ENCODE measurements around the gene PPM1L.

The PPM1L gene

DNA sequence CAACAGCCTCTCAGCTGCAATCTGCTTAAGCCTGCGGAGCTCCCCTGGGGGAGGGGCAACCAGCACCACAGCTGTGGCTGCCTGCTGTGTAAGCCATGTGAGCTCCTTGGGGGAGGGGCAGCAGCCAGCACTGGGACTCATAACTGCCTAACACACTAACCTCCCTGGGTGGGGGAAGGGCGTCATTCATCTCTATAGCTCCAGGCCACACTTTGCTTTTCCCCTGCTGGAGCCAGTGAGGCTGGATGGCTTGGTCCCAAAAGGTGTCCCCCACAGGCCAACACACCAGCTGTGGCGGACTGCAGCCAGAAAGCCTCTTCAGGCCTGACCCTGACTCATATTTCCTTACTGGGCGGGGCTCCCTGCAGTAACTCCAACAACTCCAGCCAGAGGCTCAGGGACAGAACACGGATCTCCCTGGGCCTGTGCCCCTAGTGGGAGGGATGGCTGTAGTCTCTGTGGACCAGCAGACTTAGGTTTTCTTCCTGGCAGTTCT, 129.8 kb downstream of the PPM1L start:
- no peak overlapping the region for H3K4me3 Mint-ChIP-seq

DNA sequence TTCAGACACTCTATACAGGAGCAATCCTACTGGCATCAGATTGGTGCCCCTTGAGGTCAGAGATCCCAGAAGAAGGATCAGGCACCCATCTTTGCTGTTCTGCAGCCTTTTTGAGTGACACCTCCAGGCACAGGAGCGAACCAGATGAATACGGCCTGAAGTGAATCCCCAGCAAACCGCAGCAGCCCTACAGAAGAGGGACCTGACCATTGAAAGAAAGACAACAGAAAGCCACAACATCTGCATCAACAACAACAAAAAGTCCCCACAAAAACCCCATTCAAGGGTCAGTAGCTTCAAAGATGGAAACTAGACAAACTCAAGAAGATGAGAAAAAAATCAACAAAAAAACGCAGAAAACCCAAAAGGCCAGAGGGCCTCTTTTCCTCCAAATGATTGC, 130.4 kb downstream of the PPM1L start:
- Mint-ChIP-seq H3K27ac (no peak overlapping the region), H3K4me3 (no peak overlapping the region), H3K4me1 (ENCODE audit: low read depth) (no peaks in the 10 kb centered on the region), H3K27me3 (no peaks in the 10 kb centered on the region), H3K9me3 (ENCODE audit: low read depth) (peaks cover 11% of the 10 kb centered on the region), H3K36me3 (peaks cover 17% of the 10 kb centered on the region)

More for the DNA sequence above, 129.8 kb downstream of the PPM1L start:
- H3K36me3 Mint-ChIP-seq: peaks cover 17% of the 10 kb centered on the region
- peaks cover 11% of the 10 kb centered on the region for H3K9me3 Mint-ChIP-seq (ENCODE audit: low read depth)
- H3K27me3 Mint-ChIP-seq: no peaks in the 10 kb centered on the region
- no peak overlapping the region for H3K27ac Mint-ChIP-seq
- no peaks in the 10 kb centered on the region for H3K4me1 Mint-ChIP-seq (ENCODE audit: low read depth)

DNA sequence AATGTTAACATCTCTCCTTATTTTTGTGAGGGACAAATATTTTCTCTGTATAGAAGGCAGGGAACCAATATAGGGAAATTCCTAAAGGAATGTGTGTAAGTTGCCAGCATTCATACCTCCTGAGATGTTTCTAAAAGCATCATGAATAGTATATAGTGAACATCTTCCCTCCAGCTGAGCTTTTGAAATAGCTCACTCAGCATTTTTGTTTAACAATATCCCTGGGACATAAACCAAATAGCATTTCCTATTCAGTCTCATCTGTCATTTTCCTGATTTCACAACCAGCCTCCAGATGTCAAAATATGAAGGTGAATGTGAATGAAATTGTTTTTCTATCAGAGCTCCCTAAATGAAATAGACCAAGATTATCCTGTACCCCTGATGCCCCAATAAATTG, 137.2 kb downstream of the PPM1L start:
- H3K27ac Mint-ChIP-seq: no peak overlapping the region
- no peaks in the 10 kb centered on the region for H3K27me3 Mint-ChIP-seq
- no peak overlapping the region for H3K4me3 Mint-ChIP-seq
- H3K4me1 Mint-ChIP-seq (ENCODE audit: low read depth): no peaks in the 10 kb centered on the region
- H3K36me3 Mint-ChIP-seq: peaks cover 8% of the 10 kb centered on the region
- peaks cover 7% of the 10 kb centered on the region for H3K9me3 Mint-ChIP-seq (ENCODE audit: low read depth)

DNA sequence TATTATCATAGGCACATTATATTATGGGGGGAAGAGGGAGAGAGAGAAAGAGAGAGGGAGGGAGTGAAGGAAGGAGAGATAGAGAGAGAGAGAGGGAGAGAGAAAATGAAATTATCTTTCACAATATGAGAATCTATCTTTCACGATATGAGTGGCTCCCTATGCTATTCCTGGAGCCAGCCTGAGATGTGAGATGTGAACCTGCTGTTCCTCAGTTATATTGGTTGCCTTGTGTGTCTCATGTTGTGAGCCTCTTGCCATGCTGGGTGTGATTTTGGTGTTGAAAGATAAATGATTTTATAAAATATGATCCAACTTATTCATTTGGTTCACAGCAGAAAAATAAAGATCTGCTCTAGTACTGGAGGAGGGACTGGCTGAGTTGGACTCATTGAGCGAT, 148.7 kb downstream of the PPM1L start:
- Mint-ChIP-seq H3K4me1 (ENCODE audit: low read depth) (no peaks in the 10 kb centered on the region), H3K4me3 (no peak overlapping the region), H3K36me3 (peaks cover 5% of the 10 kb centered on the region), H3K9me3 (ENCODE audit: low read depth) (peaks cover 4% of the 10 kb centered on the region), H3K27ac (no peak overlapping the region), H3K27me3 (peaks cover 2% of the 10 kb centered on the region)

DNA sequence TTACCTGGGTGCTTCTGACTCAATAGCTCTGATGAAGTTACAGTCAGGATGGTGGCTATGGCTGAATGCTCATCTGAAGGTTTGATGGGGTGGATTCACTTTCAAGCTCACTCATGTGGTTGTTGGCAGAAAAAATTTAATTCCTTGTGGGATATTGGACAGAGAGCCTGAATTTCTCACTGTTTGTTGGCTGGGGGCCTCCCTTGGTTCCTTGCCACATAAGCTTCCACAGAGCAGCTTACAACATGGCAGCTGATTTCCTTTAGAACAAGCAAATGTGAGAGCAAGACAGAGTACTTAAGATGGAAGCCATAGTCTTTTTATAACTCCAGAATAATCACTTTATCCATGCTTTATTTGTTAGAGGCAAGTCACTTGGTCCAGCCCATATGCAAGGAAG, 150.6 kb downstream of the PPM1L start:
- Mint-ChIP-seq H3K27me3 (no peaks in the 10 kb centered on the region), H3K4me3 (no peak overlapping the region), H3K27ac (no peak overlapping the region), H3K36me3 (peaks cover 5% of the 10 kb centered on the region), H3K9me3 (ENCODE audit: low read depth) (peaks cover 4% of the 10 kb centered on the region), H3K4me1 (ENCODE audit: low read depth) (no peaks in the 10 kb centered on the region)

DNA sequence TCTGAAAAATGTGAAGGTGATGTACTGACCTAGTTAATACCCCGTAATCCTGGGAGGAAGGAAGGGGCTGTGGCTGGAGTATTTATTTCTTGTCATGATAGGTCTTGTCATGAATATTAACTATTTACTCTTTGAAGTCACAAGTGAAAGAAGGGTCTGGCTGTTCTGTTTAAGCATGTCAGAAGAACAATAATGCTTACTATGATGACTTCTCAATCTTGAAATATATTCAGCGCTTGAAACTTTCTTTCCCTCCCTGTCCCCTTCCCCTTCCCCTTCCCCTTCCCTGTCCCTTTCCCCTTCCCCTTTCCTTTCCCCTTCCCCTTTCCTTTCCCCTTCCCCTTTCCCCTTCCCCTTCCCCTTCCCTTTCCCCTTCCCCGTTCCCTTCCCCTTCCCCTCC, 153.9 kb downstream of the PPM1L start:
- no peaks in the 10 kb centered on the region for H3K4me1 Mint-ChIP-seq (ENCODE audit: low read depth)
- H3K36me3 Mint-ChIP-seq: peaks cover 5% of the 10 kb centered on the region
- H3K27me3 Mint-ChIP-seq: no peaks in the 10 kb centered on the region
- H3K4me3 Mint-ChIP-seq: no peak overlapping the region
- H3K27ac Mint-ChIP-seq: no peak overlapping the region
- H3K9me3 Mint-ChIP-seq (ENCODE audit: low read depth): peaks cover 4% of the 10 kb centered on the region

DNA sequence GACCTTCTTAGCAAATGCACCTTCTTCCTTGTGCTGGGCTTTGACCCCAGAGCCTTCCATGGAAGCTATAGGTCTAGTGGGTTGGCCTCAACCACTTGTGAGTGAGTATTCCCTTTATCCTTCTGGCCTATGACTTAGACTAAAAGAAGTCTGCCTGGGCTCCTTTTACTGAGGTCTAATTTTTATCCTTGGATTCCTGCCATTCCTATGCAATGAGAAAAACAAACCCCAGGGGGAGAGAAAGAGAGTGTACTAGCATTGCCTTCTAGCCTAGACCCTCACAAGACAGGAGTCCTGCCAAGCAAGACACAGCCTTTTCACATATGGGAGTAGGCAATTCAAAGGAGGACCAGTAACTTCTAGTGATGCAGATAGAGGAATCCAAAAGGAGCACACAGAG, 155.4 kb downstream of the PPM1L start:
- Mint-ChIP-seq H3K4me3 (no peak overlapping the region), H3K4me1 (ENCODE audit: low read depth) (no peaks in the 10 kb centered on the region), H3K27ac (no peak overlapping the region), H3K36me3 (peaks cover 5% of the 10 kb centered on the region), H3K9me3 (ENCODE audit: low read depth) (peaks cover 4% of the 10 kb centered on the region), H3K27me3 (no peaks in the 10 kb centered on the region)

DNA sequence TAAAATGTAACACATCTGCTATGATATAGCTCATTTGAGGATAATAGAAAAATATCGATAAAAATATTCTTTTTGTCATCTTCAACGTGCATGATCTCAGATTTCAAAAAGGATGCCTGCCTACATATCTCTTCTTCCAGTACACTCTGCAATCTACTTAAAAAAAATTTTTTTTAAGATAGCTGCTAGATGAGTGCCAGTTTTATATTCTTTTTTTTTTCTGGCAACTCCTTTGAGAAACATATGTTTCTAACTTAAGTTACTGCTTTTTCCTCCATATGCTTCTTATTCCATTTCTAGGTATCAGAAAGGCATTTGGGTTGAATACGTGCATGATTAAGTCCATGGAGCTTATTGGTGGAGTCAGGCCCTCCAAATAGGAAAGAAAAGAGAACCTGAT, 160.4 kb downstream of the PPM1L start:
- Mint-ChIP-seq H3K4me3 (no peak overlapping the region), H3K27me3 (peaks cover 1% of the 10 kb centered on the region), H3K9me3 (ENCODE audit: low read depth) (no peaks in the 10 kb centered on the region), H3K4me1 (ENCODE audit: low read depth) (no peaks in the 10 kb centered on the region), H3K36me3 (no peaks in the 10 kb centered on the region), H3K27ac (no peak overlapping the region)

DNA sequence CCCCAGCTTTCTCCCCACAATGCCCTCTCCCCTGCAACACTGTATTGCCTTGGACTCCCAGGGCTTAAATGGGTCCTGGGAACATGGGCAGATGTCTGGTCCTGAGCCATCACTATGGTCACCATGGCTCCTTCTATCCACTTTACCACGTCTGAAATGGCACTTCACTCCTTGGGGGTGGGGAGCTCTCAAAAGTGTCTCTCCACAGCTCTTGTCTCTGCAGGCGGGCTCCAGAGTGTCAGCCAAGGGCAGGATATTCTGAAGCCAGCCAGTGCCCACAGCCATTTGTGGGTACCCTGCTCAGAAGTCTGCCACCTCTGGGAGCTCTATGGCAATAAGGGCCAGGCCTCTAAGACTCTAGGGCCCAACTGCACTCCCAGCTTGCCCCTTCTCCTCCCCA, 163.9 kb downstream of the PPM1L start:
- Mint-ChIP-seq H3K27me3 (peaks cover 1% of the 10 kb centered on the region), H3K27ac (no peak overlapping the region), H3K4me1 (ENCODE audit: low read depth) (no peaks in the 10 kb centered on the region), H3K4me3 (no peak overlapping the region), H3K9me3 (ENCODE audit: low read depth) (no peaks in the 10 kb centered on the region), H3K36me3 (no peaks in the 10 kb centered on the region)

DNA sequence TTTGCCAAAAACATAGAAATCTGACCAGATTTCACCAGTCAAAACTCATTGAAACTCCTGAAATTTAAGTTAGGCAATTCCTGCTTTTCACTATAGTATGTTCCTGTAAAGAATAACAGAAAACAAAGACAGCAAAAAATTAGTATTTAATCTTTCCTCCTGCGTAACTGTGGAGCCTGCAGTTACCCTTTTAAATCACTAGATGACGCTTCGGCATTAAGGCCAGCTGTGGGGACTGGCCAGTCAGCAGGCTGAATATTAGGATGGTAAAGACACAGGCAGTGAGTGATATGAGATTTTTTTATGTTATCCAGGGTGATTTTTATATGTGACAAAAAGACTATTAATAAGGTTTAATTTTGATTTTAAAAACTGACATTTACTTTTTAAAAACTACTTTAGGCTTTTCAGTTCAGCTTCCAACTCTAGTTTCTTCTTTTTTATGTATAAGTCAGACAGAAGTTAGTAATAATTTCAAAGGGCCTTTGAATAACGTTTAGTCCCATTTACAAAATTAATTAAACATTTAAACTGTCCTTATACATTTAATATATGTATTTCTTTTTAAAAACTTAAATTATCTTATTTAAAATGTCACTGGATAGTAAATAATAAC, 165.1 kb downstream of the PPM1L start:
- H3K27ac Mint-ChIP-seq: no peak overlapping the region
- H3K27me3 Mint-ChIP-seq: peaks cover 1% of the 10 kb centered on the region
- no peaks in the 10 kb centered on the region for H3K36me3 Mint-ChIP-seq
- no peak overlapping the region for H3K4me3 Mint-ChIP-seq
- H3K4me1 Mint-ChIP-seq (ENCODE audit: low read depth): no peaks in the 10 kb centered on the region
- H3K9me3 Mint-ChIP-seq (ENCODE audit: low read depth): no peaks in the 10 kb centered on the region

DNA sequence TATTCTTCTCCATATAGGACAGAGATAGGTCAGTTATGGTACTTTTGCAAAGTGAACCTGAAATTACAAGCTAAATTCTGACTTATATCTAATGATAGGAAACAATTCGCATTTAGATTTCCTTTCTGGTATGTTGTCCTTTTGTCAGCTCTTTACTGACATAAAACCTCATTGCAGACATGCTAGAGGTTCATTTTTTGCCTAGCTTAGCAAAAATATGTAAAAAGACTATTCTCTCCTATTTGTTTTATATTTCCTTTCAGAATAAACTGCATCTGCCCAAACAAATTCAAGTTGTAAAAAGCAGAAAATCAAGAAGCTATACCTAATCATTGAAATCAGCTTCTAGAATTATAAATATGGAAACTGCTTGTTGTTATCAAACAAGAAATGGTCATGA, 168.7 kb downstream of the PPM1L start:
- no peaks in the 10 kb centered on the region for H3K9me3 Mint-ChIP-seq (ENCODE audit: low read depth)
- H3K36me3 Mint-ChIP-seq: no peaks in the 10 kb centered on the region
- H3K27ac Mint-ChIP-seq: no peak overlapping the region
- no peaks in the 10 kb centered on the region for H3K4me1 Mint-ChIP-seq (ENCODE audit: low read depth)
- H3K27me3 Mint-ChIP-seq: no peaks in the 10 kb centered on the region
- no peak overlapping the region for H3K4me3 Mint-ChIP-seq

DNA sequence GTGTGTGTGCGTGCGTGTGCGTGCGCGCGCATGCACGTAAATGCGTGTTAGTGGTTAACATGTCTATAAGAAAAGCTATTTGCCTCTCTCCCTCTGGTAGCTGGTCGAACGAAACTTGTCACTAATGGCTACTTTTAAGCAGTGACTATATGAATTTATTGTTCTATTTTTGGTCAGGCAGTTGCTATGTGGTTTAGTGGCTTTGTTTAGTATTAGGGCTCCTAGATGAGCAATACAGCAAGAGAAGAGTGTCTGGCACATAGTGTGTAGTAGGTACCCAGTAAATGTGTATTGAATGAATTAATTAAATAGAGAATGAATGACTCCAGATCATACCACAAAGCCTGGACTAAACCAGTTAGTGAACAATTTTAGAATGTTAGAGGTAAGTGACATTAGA, 171.6 kb downstream of the PPM1L start:
- Mint-ChIP-seq H3K36me3 (no peaks in the 10 kb centered on the region), H3K9me3 (ENCODE audit: low read depth) (no peaks in the 10 kb centered on the region), H3K27ac (no peak overlapping the region), H3K4me1 (ENCODE audit: low read depth) (no peaks in the 10 kb centered on the region), H3K4me3 (no peak overlapping the region), H3K27me3 (no peaks in the 10 kb centered on the region)

DNA sequence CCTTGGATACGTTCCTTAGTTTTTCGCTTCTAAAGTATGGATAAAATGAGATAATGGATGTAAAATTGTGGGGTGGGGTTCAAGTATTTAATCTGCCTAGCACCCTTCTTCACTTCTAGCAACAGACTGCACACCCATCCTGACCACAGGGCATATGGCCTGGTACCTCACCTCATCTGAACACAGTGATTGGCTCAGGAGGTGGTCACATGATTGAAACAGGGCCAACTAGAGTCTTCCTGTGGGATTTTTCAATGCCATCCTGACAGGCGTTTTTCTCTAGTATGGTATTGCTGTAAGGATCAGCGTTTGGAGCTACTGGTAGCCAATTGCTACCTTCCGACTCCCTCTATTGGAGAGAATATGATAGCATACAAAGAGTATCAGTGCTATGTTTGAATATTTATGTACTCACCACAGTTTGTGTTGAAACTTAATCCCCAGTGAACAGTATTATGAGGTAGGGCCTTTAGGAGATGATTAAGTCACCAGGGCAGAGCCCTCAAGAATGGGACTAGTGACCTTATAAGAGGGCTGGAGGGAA, 172.2 kb downstream of the PPM1L start:
- H3K36me3 Mint-ChIP-seq: no peaks in the 10 kb centered on the region
- no peaks in the 10 kb centered on the region for H3K9me3 Mint-ChIP-seq (ENCODE audit: low read depth)
- no peak overlapping the region for H3K27ac Mint-ChIP-seq
- H3K4me3 Mint-ChIP-seq: no peak overlapping the region
- H3K27me3 Mint-ChIP-seq: no peaks in the 10 kb centered on the region
- H3K4me1 Mint-ChIP-seq (ENCODE audit: low read depth): no peaks in the 10 kb centered on the region

DNA sequence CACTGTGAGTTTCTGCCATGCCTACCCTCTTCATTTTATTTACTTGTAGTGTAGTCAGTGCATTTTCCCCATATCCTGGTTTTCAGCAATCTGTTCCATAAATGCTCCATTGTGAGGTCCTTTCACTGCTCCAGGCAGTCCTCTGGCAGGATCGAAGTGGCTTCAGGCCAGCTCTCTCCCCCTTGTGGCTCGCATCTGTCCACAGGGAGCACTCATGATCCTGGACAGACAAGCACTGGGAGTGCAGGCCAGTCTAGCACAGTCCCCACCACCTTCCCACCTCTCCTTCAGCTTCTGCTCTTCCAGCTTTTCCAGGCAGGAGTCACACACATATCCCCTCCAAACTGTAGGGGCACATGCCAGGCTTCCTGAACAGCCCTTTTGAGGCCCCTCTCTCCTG, 173.6 kb downstream of the PPM1L start:
- Mint-ChIP-seq H3K9me3 (ENCODE audit: low read depth) (no peaks in the 10 kb centered on the region), H3K4me3 (no peak overlapping the region)

DNA sequence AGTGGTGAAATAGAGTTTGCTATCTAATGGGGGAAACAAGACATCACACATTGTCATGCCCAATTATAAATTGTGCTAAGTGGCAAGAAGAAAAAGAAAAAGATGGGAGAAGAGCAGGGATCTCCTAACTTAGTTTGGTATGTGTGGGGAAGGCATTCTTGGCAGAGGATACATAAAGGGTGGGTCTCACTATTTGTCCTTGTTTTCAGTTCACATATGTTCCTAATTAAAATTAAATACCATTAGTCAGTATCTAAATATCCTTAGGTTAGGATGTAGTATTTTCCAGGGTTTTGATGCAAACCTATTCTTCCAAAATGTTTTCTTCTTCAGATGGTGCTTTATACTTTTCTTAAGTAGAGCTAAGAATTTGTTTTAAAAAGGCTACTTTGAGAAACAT, 175.4 kb downstream of the PPM1L start:
- Mint-ChIP-seq H3K27me3 (no peaks in the 10 kb centered on the region), H3K9me3 (ENCODE audit: low read depth) (no peaks in the 10 kb centered on the region), H3K4me3 (no peak overlapping the region), H3K27ac (no peak overlapping the region), H3K4me1 (ENCODE audit: low read depth) (no peaks in the 10 kb centered on the region), H3K36me3 (no peaks in the 10 kb centered on the region)

More for the DNA sequence above, 173.6 kb downstream of the PPM1L start:
- Mint-ChIP-seq H3K36me3 (no peaks in the 10 kb centered on the region), H3K27me3 (no peaks in the 10 kb centered on the region), H3K27ac (no peak overlapping the region), H3K4me1 (ENCODE audit: low read depth) (no peaks in the 10 kb centered on the region)

DNA sequence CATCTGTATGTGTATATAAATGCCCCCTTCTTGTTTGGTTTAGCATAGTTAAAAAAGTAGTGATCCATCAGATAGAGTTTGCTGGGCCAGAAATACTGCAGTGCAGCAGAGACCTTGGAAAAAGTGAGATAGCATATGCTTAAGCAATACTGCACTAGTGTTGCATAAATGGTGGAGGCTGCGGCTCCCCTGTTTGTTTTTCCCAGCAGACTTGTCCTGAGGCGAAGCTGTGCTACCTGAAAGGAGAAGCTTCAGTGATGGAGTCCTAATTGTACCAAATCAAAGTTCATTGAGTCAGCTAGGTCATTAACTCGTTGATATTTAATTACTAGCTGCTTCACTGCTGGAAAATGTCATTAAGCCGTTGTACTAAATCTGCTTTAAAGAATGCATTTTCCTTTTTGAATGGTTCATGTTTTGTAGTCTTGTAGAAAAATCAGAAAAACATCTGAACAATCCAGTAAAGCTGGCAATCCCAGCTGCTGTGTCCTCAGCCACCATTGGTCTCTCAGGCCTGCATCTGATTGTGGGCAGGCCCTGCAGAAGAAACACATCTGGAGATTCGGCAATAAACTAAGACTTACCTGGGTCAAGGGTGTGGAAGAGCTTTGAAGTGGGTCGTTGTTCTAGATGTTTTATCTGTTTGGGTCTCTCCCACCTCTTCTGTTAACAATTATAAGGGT, 179.5 kb downstream of the PPM1L start:
- H3K36me3 Mint-ChIP-seq: no peaks in the 10 kb centered on the region

More for the DNA sequence above, 179.5 kb downstream of the PPM1L start:
- Mint-ChIP-seq H3K4me3 (no peak overlapping the region), H3K27ac (no peak overlapping the region), H3K4me1 (ENCODE audit: low read depth) (no peaks in the 10 kb centered on the region), H3K27me3 (no peaks in the 10 kb centered on the region), H3K9me3 (ENCODE audit: low read depth) (no peaks in the 10 kb centered on the region)

Data from activated naive CD8-positive, alpha-beta T cell (primary cell).